ENCODE data around the gene HRH4.

HRH4 gene

DNA sequence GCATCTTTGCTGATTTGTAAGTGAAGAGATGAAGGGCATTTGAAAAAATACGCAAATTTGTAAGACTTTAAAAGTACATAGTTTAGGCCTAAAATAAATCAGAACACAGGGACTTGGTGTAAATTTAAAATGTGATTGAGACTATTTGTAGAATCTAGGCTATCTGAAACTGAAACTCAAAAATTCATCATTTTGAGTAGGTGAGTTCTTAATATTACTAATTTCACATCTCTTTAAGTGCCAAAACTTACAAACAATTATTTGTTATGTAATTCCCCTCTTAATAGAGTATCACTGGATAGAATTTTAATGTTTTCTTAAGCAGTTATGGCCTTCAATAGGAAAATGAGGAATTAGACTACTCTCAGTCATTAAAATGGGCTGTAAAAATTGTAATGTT, 14.0 kb upstream of the HRH4 start:
- no peak overlapping the region for H3K4me3 ChIP-seq (ENCODE audit: low read depth, low read length)
- TF ChIP-seq, protein P1, sequence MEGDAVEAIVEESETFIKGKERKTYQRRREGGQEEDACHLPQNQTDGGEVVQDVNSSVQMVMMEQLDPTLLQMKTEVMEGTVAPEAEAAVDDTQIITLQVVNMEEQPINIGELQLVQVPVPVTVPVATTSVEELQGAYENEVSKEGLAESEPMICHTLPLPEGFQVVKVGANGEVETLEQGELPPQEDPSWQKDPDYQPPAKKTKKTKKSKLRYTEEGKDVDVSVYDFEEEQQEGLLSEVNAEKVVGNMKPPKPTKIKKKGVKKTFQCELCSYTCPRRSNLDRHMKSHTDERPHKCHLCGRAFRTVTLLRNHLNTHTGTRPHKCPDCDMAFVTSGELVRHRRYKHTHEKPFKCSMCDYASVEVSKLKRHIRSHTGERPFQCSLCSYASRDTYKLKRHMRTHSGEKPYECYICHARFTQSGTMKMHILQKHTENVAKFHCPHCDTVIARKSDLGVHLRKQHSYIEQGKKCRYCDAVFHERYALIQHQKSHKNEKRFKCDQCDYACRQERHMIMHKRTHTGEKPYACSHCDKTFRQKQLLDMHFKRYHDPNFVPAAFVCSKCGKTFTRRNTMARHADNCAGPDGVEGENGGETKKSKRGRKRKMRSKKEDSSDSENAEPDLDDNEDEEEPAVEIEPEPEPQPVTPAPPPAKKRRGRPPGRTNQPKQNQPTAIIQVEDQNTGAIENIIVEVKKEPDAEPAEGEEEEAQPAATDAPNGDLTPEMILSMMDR (IDR thresholded peaks at IDR 0.05; ENCODE audit: borderline replicate concordance, insufficient read depth, low read depth, low read length) = no peak

DNA sequence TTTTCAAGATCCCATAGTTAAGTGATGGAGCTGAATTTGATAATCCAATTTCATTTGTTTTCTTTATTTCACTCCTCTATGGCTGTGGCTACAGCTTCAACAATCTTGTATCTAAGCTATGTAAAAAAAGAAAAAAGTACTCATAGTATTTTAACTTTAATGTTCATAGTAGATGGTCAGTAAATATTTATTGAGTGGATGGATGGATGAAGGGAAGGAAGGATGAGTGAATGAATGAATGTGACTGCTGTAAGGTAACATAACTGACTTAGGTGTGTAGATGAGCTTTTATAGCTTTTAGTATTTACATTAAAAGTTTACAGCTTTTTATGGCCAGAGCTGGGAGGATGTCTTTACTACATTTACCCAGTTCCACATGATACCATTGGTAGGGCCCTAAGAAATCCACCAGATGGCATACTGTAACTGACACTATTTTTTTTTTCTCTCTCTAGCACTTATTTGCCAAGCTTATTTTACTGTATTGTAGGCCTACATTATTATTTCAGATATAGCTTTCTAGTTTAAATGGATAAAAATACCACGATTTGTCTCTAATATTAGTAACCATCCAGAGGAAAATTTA, 13.4 kb upstream of the HRH4 start:
- H3K4me3 ChIP-seq (ENCODE audit: low read depth, low read length) = no peak overlapping the region

DNA sequence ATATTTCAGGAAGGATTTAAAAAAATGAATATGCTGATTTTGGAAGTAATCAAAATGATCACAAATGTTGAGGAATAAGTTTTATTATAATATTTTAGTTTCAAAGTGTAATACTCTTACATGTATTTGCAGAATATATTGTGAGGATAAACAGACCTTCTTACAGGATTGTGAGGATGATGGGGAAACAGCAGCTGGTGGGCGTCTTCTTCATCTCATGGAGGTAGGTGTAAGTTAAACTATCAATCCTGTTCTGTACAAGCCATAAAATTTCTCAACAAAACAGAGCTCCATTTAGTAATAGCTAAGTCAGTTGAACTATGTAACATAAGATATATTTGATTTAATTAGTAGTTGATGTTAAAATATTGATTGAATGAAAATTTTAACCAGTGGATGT, 12.5 kb upstream of the HRH4 start:
- no peak overlapping the region for H3K4me3 ChIP-seq (ENCODE audit: low read depth, low read length)
- TF ChIP-seq, protein P1 (IDR thresholded peaks at IDR 0.05; ENCODE audit: borderline replicate concordance, insufficient read depth, low read depth, low read length) = no peak

More for the DNA sequence above, 13.4 kb upstream of the HRH4 start:
- TF ChIP-seq, protein P1 (IDR thresholded peaks at IDR 0.05; ENCODE audit: borderline replicate concordance, insufficient read depth, low read depth, low read length) = no peak

DNA sequence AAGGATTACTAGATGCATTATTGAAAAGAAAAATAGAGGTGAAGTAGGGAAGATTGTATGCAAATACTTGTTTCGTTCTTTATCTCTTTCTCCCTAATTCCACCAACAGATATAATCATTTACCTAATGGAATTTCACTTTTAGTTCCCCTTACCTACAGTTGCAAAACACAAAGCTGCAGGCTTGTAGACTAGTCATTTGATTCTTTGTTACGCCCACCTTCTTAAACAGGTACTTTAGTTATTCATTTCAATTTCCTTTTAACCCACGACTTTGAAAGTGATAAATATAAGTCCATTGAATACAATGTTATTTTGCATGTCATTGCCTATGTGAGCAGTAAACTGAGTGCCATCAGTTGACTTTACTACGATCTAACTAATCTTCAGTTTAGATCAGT, 3.9 kb upstream of the HRH4 start:
- TF ChIP-seq, protein P1 (IDR thresholded peaks at IDR 0.05; ENCODE audit: borderline replicate concordance, insufficient read depth, low read depth, low read length) = no peak
- no peak overlapping the region for H3K4me3 ChIP-seq (ENCODE audit: low read depth, low read length)

DNA sequence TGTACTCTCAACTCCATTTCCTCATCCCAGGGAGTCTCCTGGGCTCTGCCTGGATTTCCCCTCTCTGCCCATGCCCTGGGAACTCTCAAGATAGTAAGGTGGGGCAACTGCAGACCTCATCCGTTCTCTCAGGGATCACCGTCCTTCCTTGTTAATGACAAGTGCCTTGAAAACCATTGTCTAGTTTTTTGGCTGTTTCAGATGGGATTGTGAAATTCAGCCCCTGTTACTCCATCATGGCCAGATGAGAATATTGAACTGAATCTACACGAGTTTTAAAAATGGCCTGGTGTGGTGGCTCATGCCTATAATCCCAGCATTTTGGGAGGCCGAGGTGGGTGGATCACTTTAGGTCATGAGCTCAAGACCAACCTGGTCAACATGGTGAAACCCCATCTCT, 665 bp upstream of the HRH4 start:
- no peak overlapping the region for H3K4me3 ChIP-seq (ENCODE audit: low read depth, low read length)
- TF ChIP-seq, protein P1 (IDR thresholded peaks at IDR 0.05; ENCODE audit: borderline replicate concordance, insufficient read depth, low read depth, low read length) = no peak

DNA sequence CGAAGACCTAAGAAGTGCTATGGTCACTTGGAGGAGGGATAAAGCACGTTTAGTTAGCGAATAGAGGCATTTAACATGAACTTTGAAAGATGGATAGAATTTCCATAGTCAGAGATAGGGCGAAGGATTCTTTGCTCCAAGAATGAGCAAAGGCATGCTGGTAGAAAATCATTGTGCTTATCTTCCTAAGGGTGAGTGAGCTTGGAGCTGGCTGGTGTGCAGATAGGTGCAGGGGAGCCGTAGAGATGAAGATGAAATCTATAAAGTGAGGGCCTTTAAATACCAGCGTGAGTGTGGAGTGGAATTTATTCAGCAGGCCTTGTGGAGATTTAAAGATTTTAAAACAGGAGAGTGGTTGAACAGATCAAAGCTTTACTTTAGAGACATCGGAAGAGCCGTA, 1.6 kb downstream of the HRH4 start:
- no peak overlapping the region for H3K4me3 ChIP-seq (ENCODE audit: low read depth, low read length)
- TF ChIP-seq, protein P1 (IDR thresholded peaks at IDR 0.05; ENCODE audit: borderline replicate concordance, insufficient read depth, low read depth, low read length) = no peak
